Vagina (tissue), 2 donors: ENCODE data around the gene PLSCR3.

Source experiments
- CTCF ChIP-seq, 3 experiments: fragments of 450-650 bp in 2 of 3; fragments of 200-600 bp in 1 of 3; sonication (generic) in 1 of 3; IDR thresholded peaks; one replicate each; pipeline ENCODE4 v1.5.1; 2017 to 2019; ENCODE audit warnings: antibody characterized with exemption in 3 of 3, mild to moderate bottlenecking in 2 of 3, moderate library complexity in 2 of 3
- POLR2AphosphoS5 ChIP-seq, 2 donors: sonication (generic); formaldehyde crosslinking; IDR thresholded peaks; one replicate each; pipeline ENCODE4 v1.9.0; 2017; ENCODE audit warnings: antibody characterized with exemption in 2 of 2, mild to moderate bottlenecking in 2 of 2, low read depth in 1 of 2; ENCODE audit not compliant: insufficient read depth in 1 of 2

- TF ChIP-seq POLR2AphosphoS5 (IDR thresholded peaks at IDR 0.05; ENCODE audit: insufficient read depth in 1 of 2, low read depth in 1 of 2) (no peak), CTCF (IDR thresholded peaks at IDR 0.05) (no peak)
Measured at GRCh38 chr17:7363311-7363710, 31.0 kb downstream of the PLSCR3 start.
